Measurements from ENCODE around the gene AGL.
"Not testable (repeated sequence)": the region's sequence is repeated elsewhere in the genome, so short reads cannot be mapped to it uniquely, and the experiment has no call there.

Gene AGL

GRCh38 chr1:99867682-99868081 is 17.5 kb downstream of the AGL start:
- no peaks in the 10 kb centered on the region for H3K27me3 Mint-ChIP-seq (ENCODE audit: low read depth)
- no peak for DNase-seq (ENCODE audit: low spot score)
- H3K36me3 Mint-ChIP-seq (ENCODE audit: low read depth): peaks cover 4% of the 10 kb centered on the region
- no peaks in the 10 kb centered on the region for H3K9me3 Mint-ChIP-seq
- H3K4me1 Mint-ChIP-seq (ENCODE audit: low read depth): no peaks in the 10 kb centered on the region
- no peak overlapping the region for H3K4me3 Mint-ChIP-seq
- H3K27ac Mint-ChIP-seq: no peak overlapping the region

GRCh38 chr1:99869304-99869703 is 19.1 kb downstream of the AGL start:
- H3K4me1 Mint-ChIP-seq (ENCODE audit: low read depth): no peaks in the 10 kb centered on the region
- H3K27me3 Mint-ChIP-seq (ENCODE audit: low read depth): no peaks in the 10 kb centered on the region
- H3K36me3 Mint-ChIP-seq (ENCODE audit: low read depth): peaks cover 2% of the 10 kb centered on the region
- no peak overlapping the region for H3K4me3 Mint-ChIP-seq
- no peak for DNase-seq (ENCODE audit: low spot score)
- no peaks in the 10 kb centered on the region for H3K9me3 Mint-ChIP-seq
- H3K27ac Mint-ChIP-seq: no peak overlapping the region

- H3K27ac Mint-ChIP-seq: no peak overlapping the region
- H3K36me3 Mint-ChIP-seq (ENCODE audit: low read depth): no peaks in the 10 kb centered on the region
- DNase-seq (ENCODE audit: low spot score): no peak
- no peak overlapping the region for H3K4me3 Mint-ChIP-seq
- no peaks in the 10 kb centered on the region for H3K9me3 Mint-ChIP-seq
- H3K4me1 Mint-ChIP-seq (ENCODE audit: low read depth): no peaks in the 10 kb centered on the region
- H3K27me3 Mint-ChIP-seq (ENCODE audit: low read depth): no peaks in the 10 kb centered on the region
Observed at GRCh38 chr1:99869723-99870122, 19.6 kb downstream of the AGL start.

DNA sequence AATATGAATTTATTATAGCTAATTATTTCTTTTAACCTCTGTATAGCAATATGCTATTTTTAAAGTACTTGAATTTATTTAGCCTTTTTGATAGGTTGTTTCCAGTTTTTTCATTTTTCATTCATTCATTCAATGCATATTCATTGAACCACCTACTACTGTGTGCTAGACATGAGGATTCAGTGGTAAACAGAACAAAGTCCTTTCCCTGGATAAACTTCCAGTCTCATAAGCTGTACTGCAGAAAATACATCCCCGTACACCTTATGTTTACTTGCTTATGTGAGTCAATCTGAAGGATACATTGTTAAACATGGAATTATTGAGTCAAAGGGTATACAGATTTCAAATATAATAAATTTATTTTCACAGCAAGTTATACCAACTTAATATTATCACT is 21.9 kb downstream of the AGL start:
- no peak overlapping the region for H3K4me3 Mint-ChIP-seq
- peaks cover 3% of the 10 kb centered on the region for H3K36me3 Mint-ChIP-seq (ENCODE audit: low read depth)
- no peaks in the 10 kb centered on the region for H3K4me1 Mint-ChIP-seq (ENCODE audit: low read depth)
- no peaks in the 10 kb centered on the region for H3K9me3 Mint-ChIP-seq
- no peak overlapping the region for H3K27ac Mint-ChIP-seq
- no peak for DNase-seq (ENCODE audit: low spot score)
- no peaks in the 10 kb centered on the region for H3K27me3 Mint-ChIP-seq (ENCODE audit: low read depth)

DNA sequence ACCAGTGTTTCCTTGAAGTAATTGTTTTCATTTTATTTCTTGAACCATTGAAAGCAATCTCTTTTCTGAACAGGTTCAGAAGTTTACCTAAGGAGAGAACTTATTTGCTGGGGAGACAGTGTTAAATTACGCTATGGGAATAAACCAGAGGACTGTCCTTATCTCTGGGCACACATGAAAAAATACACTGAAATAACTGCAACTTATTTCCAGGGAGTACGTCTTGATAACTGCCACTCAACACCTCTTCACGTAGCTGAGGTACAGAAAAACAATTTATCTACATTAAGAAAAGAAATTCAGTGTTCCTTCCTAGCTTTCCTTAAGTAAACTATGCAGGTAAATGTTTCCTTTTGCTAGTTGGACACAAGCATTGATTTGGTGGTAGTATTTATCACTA is 27.4 kb downstream of the AGL start:
- Mint-ChIP-seq H3K27ac (no peak overlapping the region), H3K27me3 (ENCODE audit: low read depth) (no peaks in the 10 kb centered on the region), H3K36me3 (ENCODE audit: low read depth) (peaks cover 10% of the 10 kb centered on the region)

DNA sequence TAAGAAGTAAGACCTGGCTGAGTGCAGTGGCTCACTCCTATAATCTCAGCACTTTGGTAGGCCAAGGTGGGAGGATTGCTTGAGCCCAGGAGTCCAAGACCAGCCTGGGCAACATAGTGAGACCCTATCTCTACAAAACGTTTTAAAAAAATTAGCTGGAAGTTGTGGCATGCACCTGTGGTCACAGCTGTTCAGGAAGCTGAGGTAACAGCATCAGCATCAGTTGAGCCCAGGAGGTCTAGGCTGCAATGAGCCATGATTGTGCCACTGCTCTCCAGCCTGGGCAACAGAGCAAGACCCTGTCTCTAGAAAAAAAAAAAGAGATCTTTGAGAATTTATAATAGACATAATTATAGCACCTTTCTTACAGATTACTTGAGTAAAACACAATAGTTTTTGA is 36.0 kb downstream of the AGL start:
- H3K36me3 Mint-ChIP-seq (ENCODE audit: low read depth): peaks cover 28% of the 10 kb centered on the region
- H3K27ac Mint-ChIP-seq: no peak overlapping the region
- DNase-seq (ENCODE audit: low spot score): no peak

More for the DNA sequence above, 27.4 kb downstream of the AGL start:
- DNase-seq (ENCODE audit: low spot score): no peak
- no peaks in the 10 kb centered on the region for H3K9me3 Mint-ChIP-seq
- H3K4me1 Mint-ChIP-seq (ENCODE audit: low read depth): no peaks in the 10 kb centered on the region
- no peak overlapping the region for H3K4me3 Mint-ChIP-seq

GRCh38 chr1:99886841-99887240 is 36.7 kb downstream of the AGL start:
- no peak for DNase-seq (ENCODE audit: low spot score)
- H3K9me3 Mint-ChIP-seq: no peaks in the 10 kb centered on the region

More for the DNA sequence above, 36.0 kb downstream of the AGL start:
- no peak overlapping the region for H3K4me3 Mint-ChIP-seq
- H3K27me3 Mint-ChIP-seq (ENCODE audit: low read depth): no peaks in the 10 kb centered on the region
- no peaks in the 10 kb centered on the region for H3K4me1 Mint-ChIP-seq (ENCODE audit: low read depth)
- no peaks in the 10 kb centered on the region for H3K9me3 Mint-ChIP-seq

GRCh38 chr1:99887890-99888289 is 37.7 kb downstream of the AGL start:
- Mint-ChIP-seq H3K36me3 (ENCODE audit: low read depth) (peaks cover 28% of the 10 kb centered on the region), H3K4me3 (no peak overlapping the region), H3K9me3 (no peaks in the 10 kb centered on the region), H3K4me1 (ENCODE audit: low read depth) (no peaks in the 10 kb centered on the region), H3K27me3 (ENCODE audit: low read depth) (no peaks in the 10 kb centered on the region), H3K27ac (no peak overlapping the region)
- no peak for DNase-seq (ENCODE audit: low spot score)

More at GRCh38 chr1:99886841-99887240, 36.7 kb downstream of the AGL start:
- Mint-ChIP-seq H3K4me1 (ENCODE audit: low read depth) (no peaks in the 10 kb centered on the region), H3K27me3 (ENCODE audit: low read depth) (no peaks in the 10 kb centered on the region), H3K27ac (no peak overlapping the region), H3K36me3 (ENCODE audit: low read depth) (peaks cover 27% of the 10 kb centered on the region), H3K4me3 (no peak overlapping the region)

GRCh38 chr1:99891997-99892396 is 41.8 kb downstream of the AGL start:
- no peaks in the 10 kb centered on the region for H3K9me3 Mint-ChIP-seq
- H3K4me1 Mint-ChIP-seq (ENCODE audit: low read depth): no peaks in the 10 kb centered on the region
- H3K36me3 Mint-ChIP-seq (ENCODE audit: low read depth): peaks cover 17% of the 10 kb centered on the region
- H3K27me3 Mint-ChIP-seq (ENCODE audit: low read depth): no peaks in the 10 kb centered on the region
- H3K27ac Mint-ChIP-seq: no peak overlapping the region
- DNase-seq (ENCODE audit: low spot score): no peak
- no peak overlapping the region for H3K4me3 Mint-ChIP-seq

GRCh38 chr1:99903278-99903677 is 53.1 kb downstream of the AGL start:
- H3K4me1 Mint-ChIP-seq (ENCODE audit: low read depth); H3K27me3 Mint-ChIP-seq (ENCODE audit: low read depth); DNase-seq (ENCODE audit: low spot score); H3K27ac Mint-ChIP-seq; H3K4me3 Mint-ChIP-seq: not testable (repeated sequence)
- peaks cover 18% of the 10 kb centered on the region for H3K9me3 Mint-ChIP-seq
- peaks cover 34% of the 10 kb centered on the region for H3K36me3 Mint-ChIP-seq (ENCODE audit: low read depth)

- Mint-ChIP-seq H3K27me3 (ENCODE audit: low read depth) (no peaks in the 10 kb centered on the region), H3K4me3 (no peak overlapping the region), H3K4me1 (ENCODE audit: low read depth) (no peaks in the 10 kb centered on the region), H3K27ac (no peak overlapping the region), H3K9me3 (peaks cover 18% of the 10 kb centered on the region), H3K36me3 (ENCODE audit: low read depth) (peaks cover 34% of the 10 kb centered on the region)
- no peak for DNase-seq (ENCODE audit: low spot score)
Observed at GRCh38 chr1:99906535-99906934, 56.4 kb downstream of the AGL start.

GRCh38 chr1:99917214-99917613 is 67.1 kb downstream of the AGL start:
- no peak for DNase-seq (ENCODE audit: low spot score)
- Mint-ChIP-seq H3K9me3 (no peaks in the 10 kb centered on the region), H3K36me3 (ENCODE audit: low read depth) (peaks cover 11% of the 10 kb centered on the region), H3K27ac (no peak overlapping the region), H3K4me3 (no peak overlapping the region), H3K27me3 (ENCODE audit: low read depth) (no peaks in the 10 kb centered on the region), H3K4me1 (ENCODE audit: low read depth) (peaks cover 1% of the 10 kb centered on the region)

DNA sequence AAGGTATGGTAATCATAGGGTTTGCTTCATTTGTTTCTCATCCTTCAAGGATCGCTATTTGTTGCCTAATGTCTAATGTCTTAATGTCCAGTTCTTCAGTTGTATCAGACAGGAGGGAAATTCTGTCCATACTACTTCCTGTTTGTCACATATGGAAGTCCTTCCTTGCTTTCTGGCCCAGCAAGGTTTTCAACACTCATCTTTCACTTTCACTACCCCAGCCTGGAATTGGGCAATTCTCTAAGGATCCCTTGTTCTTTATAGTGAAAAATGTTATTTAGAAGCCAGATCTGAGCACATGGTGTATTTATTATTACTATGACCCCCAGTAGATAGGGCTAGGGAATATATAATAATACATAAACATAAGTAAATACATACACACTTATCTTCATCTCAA is 69.1 kb downstream of the AGL start:
- H3K27ac Mint-ChIP-seq: no peak overlapping the region
- peaks cover 6% of the 10 kb centered on the region for H3K36me3 Mint-ChIP-seq (ENCODE audit: low read depth)
- DNase-seq (ENCODE audit: low spot score): no peak
- no peak overlapping the region for H3K4me3 Mint-ChIP-seq
- H3K9me3 Mint-ChIP-seq: no peaks in the 10 kb centered on the region
- H3K27me3 Mint-ChIP-seq (ENCODE audit: low read depth): no peaks in the 10 kb centered on the region
- H3K4me1 Mint-ChIP-seq (ENCODE audit: low read depth): peaks cover 1% of the 10 kb centered on the region

DNA sequence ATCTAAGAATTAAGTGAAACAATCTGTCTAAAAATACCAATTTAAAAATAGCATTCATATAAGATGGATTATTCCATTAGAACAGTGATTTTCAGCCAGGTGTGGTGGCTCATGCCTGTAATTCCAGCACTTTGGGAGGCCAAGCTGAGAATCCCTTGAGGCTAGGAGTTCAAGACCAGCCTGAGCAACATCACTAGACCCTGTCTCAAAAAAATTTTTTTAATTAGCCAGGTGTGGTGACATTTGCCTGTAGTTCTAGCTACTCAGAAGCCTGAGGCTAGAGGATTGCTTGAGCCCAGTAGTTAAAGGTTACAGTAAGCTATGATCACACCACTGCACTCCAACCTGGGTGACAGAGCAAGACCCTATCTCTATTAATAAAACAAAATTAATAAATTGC is 84.6 kb downstream of the AGL start:
- H3K27ac Mint-ChIP-seq: no peak overlapping the region
- peaks cover 5% of the 10 kb centered on the region for H3K27me3 Mint-ChIP-seq (ENCODE audit: low read depth)
- no peaks in the 10 kb centered on the region for H3K4me1 Mint-ChIP-seq (ENCODE audit: low read depth)
- H3K36me3 Mint-ChIP-seq (ENCODE audit: low read depth): no peaks in the 10 kb centered on the region
- H3K4me3 Mint-ChIP-seq: no peak overlapping the region
- no peaks in the 10 kb centered on the region for H3K9me3 Mint-ChIP-seq
- no peak for DNase-seq (ENCODE audit: low spot score)

- Mint-ChIP-seq H3K4me3 (no peak overlapping the region), H3K27ac (no peak overlapping the region), H3K9me3 (no peaks in the 10 kb centered on the region), H3K4me1 (ENCODE audit: low read depth) (no peaks in the 10 kb centered on the region), H3K27me3 (ENCODE audit: low read depth) (peaks cover 3% of the 10 kb centered on the region), H3K36me3 (ENCODE audit: low read depth) (no peaks in the 10 kb centered on the region)
- no peak for DNase-seq (ENCODE audit: low spot score)
Observed at GRCh38 chr1:99935534-99935933, 85.4 kb downstream of the AGL start.
